Activated CD8-positive, alpha-beta memory T cell treated with anti-CD3 and anti-CD28 coated beads for 24 hours (primary cell): ENCODE results near the gene EFHC1.

ENCODE experiments used
- DNase-seq: peaks from one replicate; pipeline ENCODE4 v3.0.0-alpha.2; 2020

Gene EFHC1

DNA sequence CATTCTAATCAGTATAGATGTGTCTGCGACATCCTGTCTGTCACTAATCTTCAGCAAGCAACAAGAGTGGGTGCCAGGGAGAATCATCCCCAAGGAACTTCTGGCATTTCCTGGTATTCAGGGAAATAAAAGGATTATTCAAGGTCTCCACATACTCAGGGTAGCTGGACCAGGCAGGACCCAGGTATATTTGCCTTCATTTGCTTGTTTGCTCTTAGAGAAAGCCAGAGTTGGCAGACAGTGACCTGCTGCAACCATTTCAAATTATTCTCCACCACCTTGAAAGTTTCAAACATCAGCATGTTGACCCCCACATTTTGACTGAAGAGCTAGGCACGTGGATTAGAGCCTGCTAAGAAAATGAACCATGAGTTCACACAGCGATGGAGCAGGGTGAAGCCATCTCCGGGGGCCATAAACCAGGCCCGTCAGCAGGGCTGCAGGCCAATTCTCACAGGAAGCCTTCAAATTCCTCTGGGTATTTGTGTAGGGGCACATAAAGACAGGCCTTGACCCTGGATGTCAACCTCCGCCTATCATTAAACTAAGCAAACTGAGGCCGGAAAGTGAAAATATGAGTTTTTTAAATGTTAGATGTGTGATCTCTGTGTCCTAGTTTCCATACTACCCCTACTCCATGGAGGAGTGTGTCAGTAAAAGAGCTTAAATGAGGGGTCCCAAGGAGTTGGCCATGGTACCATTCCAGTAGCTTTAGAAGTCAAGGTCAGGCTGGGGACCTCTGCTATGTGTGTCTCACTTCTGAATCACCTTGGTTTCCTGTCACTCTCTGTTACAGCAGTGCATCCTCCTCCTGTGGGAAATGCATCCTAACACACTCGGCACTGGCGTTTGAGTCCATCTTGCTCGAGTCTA is 123.8 kb downstream of the EFHC1 start:
- DNase-seq: no peak

DNA sequence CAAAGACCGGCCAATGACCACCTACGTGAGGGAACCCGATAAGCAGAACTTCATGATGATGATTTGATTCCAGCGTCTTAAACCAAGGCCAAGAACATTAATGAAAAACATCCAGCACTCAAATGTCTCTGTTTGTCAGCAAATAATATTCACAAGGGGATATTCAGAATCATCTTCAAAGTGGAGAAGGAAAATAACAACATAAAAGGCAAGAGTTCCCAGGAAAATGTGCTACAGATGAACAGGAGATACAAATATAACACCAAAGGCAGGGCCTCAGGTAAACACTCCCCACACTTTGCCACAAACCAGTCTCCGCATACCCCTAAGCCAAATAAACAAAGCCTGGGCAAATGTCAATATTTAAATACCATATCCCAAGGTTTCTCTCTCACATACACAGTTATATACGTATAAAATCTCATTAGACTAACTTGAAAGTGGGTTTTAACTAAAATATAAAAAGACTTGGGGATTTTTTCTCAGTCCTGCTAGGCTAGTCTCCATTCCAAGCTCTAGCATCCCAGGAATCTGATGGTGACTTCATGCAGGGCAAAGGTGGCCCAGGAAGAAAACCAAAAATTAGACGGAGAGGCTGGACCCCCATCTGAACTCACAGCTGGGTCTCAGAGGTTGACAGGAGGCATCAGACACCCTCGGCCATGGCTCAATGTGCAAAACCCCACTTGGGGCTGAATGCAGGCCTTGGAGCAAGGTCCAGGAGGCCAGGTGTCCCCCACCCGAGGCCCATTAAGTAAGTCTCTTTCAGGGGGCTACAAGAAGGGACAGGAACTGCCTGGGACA is 124.7 kb downstream of the EFHC1 start:
- no peak for DNase-seq

DNA sequence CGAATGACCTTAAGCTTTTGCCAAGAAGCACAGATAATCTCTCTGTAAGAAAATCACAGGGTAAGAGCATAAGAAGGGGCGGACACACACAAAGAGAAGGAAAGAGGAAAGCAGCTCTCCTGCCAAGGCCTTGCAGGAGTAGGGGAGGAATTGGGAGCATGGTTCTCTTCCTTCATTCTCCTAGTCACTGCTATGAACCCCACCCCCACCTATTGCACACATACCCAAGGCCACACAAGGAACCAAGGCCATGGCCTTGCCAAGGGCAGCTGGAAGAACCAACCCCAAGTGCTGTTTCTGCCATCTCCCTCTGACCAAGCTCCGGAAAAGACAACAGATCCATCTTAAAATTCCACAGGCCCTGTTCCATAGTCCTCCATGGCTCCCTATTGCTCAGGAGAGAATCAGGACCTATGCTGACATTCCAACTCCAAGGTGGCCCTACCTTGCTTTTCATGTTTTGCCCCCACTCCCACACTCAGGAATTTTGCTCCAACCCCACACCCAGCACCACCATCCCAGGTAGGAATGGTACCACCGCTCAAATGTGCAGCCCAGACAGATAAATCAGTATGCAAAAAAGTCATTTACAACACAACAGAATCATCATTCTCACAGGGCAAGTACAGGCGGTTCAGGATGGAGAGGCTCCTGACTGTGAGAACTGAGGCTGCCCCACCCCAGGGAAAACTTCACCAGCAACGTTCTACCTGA is 125.4 kb downstream of the EFHC1 start:
- no peak for DNase-seq

DNA sequence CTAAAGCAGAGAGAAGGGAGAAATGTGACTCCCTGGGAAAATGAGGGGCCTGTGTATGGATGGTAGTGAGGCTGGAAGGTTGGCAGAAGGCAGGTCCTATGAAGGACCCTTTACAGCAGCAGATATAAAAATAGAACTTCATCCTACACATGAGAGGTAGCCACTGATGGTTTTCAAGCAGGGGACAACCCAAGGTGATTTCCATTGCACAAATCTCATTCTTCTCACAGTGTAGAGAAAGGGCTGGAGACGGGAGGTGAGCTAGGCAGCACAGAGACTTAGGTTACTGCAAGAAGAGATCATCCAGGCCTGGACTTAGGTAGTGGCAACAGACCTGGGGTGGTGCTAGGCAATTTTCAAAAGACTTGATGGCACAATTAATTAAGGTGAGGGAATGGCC is 126.0 kb downstream of the EFHC1 start:
- DNase-seq: no peak

DNA sequence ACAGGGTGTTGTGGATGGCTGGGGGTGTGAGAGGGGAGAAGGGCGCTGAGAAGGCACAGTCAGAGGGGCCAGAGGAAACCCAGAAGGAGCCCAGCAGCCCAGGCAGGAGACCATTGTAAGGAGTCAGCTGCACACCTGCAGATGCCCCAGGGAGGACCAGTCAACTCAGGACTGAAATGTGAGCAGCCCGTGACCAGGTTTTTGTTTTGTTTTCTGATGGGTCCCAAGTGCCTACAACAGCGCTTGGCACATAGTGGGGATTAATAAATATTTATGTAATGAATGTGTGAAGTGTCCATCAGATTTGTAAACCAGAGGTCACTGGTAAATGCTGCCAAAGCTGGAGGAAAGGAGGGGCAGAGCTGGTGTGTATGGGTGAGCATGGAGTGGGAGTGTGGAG is 126.5 kb downstream of the EFHC1 start:
- no peak for DNase-seq

DNA sequence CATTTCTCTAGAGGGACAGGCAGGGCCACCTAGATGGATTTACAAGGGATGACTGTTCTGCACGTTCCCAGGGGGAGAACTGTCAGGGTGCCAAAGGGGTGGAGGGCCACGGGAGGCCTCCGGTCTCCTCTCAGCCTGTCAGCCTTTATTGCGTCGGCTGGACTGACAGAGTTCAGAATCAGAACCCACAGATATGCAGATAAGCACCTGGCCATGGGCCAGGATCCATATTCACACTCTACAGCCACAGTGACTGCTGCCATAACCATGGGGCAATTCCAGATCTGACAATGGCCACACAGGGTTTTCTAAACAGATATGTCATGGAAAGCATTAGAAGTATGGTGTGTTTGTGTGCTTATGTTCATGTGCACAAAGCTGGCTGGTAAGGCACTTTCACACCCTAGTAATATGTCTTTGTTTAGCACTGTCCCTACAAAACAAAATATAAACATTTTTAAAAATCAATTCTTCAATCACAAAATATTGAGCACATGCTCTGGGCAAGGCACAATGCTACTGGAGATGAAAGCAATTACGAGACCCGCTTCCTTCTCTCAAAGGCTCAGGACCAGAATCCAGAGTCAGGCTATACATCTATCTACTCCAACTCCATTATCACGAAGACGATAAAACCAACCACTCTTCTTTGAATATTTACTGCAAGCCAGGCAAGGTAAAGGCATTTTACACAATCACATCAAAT is 127.7 kb downstream of the EFHC1 start:
- DNase-seq: no peak

DNA sequence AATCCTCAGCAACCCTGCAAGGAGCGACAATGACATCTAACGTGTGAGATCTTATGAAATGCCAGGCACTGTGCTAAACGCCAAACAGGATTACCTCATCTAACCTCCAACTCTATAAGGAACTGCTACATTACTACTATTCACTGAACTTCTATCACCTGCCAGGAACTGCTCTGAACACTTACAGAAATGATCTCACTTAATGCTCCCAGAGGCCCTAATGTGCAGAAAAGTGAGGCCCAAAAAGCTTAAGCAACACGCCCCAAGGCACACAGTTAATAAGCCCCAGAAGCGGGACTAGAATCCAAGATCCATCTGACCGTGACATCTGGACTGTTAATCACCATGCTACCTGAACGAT is 128.2 kb downstream of the EFHC1 start:
- DNase-seq: no peak

DNA sequence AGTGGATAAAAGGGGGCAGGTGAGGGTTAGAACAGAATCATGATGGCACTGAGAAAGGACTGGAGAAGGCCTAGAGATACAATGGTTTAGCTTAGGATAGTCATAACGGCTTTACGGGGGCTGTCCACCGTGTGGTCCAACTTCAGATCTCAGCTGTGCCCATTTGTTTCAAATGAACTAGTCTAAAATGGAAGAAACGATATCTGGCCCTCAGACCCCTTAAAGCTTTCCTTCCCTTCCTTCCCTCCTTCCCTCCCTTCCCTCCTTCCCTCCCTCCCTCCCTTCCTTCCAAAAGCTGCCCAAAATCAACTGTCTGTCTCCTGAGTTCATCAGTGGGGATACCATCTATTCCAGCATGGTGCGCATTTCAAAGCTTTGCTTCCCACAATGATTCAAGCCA is 128.9 kb downstream of the EFHC1 start:
- no peak for DNase-seq

DNA sequence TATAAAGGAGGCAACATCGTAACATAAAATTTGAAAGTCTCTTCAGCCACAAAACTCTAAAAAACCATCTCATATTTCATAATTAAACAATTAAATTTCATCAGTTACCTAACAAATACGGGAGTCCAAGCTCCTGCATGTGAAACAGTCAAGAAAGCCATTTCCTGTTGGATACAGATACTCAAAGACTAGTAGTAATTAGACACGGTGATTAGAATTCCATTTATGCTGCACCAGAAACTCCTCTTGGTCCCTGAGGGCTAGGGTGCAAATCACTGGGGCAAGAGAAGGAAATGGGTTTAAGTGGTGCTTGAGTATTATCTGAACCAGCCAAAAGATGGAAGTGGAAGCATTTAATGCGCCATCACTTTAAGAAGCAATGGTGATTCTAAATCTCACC is 129.3 kb downstream of the EFHC1 start:
- DNase-seq: no peak

DNA sequence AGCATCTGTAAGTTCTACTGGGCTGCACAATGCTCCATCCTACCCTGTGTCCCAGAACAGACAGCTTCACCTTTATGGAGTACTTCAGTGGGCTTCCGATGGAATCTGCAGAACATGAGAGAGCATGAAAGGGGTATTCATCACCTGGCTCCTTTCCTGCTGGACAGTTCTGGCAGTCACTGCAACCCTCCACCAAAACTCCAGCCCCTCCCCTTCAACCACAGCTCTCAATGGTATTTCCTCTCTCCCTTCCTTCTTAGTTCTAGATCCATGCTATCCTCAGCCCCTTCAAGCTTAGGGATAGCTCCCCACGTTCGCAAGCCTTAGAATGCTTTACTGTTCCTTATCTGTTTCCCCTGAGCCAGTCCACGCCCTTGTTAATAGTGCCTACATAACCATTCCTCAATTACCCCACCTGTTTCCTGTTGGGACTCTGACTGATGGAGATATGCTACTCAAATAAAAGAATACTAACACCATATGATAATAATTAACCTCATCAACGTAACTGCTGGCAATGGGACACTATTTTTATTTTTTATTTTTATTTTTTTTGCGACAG is 130.0 kb downstream of the EFHC1 start:
- no peak for DNase-seq

DNA sequence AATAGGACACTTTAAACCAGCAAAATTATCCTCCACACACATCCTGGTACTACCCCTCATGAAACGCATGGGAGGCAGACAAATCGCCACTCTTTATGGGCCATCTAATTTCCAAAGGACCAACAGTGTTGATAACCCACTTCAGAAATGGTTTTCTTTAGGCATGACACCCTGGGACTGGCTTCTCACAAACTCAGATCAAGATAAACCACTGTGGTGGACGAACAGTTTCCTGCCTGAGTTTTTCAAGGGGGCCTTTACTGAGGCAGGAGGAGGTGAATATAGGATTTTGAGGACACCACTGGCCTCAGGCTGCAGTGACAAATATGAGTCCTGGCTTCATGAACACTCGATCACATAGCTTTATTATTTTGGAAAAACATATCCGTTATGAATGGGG is 130.7 kb downstream of the EFHC1 start:
- DNase-seq: no peak

DNA sequence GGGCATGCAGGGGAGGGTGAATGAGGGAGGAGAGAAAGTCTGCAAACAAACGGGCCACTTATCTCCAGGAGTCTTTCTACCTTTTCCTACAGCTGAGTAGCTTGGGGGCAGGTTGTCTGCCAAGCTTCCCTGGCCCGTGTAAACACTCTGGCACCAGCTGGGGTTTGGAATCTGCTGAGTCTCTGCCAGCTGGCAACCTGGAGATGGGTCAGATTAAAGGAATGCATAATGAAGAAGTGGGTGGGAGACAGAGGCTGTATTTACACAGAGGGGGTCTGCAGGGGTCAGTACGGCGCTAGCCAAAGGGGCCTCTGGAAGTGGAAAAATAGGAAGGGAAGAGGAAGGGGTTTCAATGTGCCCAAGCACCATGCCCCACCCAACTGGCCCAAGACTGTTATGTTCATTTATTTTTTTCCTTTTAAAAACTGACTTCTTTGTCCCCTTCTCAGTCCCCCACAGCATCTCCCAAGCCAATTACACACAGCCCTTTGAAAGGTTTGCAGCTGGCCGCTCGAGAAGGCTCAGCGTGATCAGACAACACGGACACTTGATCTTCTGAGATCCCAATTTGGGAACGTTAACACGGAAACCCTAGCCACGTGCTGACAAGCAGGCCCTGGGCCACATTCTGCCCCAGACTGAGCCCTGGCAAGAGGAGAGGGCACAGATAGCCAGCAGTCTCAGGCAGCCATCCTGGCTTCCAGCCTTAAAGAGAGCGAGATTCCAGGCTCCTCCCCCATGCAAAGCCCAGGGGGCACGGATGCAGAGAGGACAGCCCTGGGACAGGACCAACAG is 131.5 kb downstream of the EFHC1 start:
- no peak for DNase-seq

DNA sequence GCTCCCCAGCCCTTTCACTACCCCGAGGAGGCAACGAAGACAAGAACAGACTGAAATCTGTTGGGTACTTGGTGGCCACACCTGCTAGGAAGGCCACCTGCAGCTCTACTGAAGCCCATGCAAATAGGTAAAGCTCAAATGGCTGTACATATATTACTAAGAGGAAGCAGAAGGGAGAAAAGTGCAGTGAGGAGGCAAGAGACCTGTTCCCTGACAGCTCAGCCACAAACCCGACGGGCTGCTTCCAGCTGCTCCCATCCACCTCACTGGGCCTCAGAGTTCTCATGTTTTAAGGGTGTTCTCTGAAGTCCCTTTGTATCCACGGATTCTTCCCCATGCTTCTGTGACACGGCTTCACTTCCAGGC is 132.1 kb downstream of the EFHC1 start:
- no peak for DNase-seq

DNA sequence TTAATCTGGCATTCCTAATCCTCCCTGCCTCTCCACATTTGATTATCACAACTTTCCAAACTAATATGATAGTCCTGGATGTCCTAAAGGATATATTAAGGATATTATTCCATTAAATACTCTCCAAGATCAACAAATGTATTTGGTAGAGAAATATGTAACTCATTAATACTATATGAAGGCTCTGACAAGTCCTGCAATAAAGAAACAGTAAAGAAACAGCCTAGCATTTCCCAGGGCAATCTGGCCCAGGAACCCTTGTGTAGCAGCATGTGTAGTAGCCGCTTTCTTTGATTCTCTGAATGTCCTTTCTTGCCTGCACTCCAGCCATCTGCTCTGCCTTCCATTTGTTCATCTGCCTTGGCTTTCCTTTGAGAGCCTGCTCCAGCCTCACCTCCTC is 133.0 kb downstream of the EFHC1 start:
- no peak for DNase-seq

DNA sequence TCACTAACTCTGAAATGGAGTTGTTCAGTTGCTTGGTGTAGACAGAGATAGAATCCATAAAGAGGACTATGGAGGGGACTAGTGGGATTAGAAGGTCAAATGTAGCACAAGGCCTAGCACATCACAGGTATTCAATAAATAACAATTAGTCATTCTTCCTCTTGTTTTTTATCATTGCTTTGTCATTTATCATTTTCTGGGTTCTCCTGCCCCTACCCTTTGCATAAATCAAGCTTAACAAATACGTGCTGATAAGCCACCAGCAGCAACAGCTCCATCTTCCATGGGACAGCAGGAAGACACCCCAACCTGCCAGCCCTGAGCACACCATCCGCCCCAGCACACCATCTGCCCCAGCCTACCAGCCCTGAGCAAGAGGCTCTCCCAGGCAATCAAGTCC is 133.6 kb downstream of the EFHC1 start:
- no peak for DNase-seq

DNA sequence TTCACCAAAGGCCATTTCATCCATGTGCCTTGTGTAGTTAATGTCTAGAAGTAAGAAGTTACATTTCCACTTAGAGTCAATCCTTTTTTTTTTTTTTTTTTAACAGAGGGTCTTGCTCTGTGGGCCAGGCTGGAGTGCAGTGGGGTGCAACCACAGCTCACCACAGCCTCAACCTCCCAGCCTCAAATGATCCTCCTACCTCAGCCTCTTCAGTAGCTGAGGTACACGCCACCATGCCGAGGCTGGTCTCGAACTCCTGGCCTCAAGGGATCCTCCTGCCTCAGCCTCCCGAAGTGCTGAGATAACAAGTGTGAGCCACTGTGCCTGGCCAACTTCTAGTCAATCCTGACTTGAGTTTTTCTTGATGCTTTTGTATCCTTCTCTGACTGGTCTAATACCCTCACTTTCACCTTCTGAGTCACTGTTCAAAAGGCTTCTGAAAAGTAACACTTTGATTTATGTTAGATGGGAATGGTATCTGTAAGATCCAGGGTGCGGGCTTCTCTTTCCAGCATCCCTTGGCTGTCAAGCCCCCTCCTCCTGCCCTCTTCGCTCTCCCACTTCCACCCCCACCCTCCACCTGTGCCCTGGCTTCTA is 134.6 kb downstream of the EFHC1 start:
- no peak for DNase-seq

DNA sequence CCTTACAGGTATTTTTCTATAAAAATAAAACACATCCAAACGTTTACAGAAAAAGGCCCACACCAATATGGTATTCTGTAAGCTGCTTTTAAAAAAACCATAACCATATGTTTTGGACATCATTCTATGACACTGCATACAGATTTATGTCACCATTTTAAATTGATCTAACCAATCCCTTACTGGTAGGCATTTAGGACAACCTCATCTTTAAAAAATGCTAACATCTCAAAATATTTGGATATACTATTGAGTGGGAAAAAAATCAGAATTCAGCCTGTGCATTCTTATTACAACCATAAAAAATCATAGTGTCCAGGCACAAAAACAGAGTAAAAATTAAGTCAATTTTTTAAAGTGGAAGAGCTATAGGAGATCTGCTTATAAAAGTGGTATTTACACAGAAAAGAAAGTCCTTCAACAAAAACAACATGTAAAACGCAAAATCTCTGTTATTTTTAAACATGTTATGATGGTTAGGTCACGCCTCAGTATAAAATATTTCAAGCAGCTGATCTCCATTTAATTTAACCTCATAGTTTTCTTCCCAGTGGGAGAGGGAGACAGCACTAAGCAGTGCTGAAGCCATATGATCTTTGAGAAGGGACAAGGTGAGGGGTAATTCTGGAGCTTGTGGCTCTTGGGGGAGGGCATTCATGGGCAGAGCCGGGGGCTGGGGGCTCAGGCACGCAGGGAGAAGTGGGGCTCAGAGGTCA is 135.5 kb downstream of the EFHC1 start:
- DNase-seq: no peak

DNA sequence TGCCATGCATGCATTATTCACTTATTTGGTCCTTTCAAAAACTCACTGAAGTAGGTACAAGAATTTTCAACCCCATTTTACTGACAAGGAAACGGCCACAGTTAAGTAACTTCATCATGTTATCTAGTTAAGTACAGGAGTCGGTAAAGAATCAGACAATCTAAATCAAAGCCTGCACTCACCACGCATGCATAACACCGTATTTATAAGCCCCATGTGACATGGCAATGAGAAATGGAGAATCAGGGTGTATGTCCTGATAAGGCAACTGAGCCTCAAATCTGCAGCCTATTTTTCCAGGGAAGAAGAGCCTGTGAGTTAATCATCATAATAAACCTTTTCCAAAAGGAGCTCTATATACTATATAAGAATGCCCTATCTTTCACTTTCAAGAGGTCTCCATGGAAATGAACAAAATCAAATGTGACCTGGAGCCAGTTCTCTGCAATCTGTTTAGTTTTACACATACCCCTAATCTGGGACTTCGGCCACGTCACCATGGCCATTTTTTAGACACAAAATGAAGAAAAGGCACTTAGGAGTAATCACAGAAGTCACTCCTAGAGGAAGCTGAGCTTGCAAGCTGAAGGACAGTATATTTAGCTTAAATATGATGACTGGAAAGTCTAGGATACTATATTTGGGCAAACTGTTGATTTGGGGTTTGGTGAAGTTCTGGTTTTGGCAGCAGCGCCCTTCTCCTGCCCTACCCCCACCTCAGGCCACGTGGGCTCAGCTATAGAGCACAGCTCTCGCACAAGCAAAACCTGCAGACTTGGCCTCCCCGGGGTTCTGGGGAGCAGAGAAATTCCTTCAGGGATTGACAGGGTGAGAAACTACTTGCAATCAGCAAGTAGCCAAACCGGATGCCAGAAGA is 137.5 kb downstream of the EFHC1 start:
- DNase-seq: no peak

DNA sequence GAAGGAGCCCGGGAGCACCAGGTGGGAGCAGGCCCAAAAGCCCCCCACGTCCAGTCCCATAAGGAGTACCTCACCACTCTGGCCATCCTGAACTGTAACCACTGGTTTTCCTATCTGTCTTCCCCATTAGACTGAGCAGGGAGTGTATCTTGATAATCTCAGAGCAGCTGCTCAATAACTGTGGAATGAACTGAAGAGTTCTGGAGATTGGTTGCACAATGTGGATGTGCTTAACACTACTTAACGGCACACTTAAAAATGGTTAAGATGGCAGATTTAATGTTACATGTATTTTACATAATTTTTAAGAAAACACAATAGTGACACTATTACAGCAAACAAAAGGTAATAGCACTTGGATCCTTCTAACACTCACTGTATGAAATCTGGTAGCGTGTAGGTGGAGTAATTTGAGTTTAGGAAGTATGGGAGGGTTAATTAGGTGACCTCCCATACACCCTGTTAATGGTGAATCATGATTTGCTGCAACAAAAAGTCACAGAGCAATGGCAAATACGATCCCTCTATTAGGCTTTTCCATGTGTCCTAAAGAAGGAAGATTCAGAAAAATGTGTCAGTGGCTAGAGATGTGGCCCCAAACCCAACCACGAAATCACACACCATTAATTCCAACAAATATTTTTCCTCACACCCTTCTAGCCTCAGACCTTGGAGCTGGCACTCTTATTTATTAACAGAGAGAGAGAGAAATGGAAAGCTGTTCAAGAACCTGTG is 138.3 kb downstream of the EFHC1 start:
- no peak for DNase-seq
